DOHH2 (cell line): ENCODE data around the gene FAM153A.
"Not testable (repeated sequence)": the region's sequence is repeated elsewhere in the genome, so short reads cannot be mapped to it uniquely, and the experiment has no call there.

Experiments used
- CTCF ChIP-seq: fragments of 200-600 bp; sonication (generic); IDR thresholded peaks from one replicate; pipeline ENCODE4 v1.5.1; 2014; ENCODE audit warnings: antibody characterized with exemption, mild to moderate bottlenecking, low read depth, low read length; ENCODE audit not compliant: poor library complexity, severe bottlenecking
- EZH2phosphoT487 ChIP-seq: fragments of 200-600 bp; sonication (generic); IDR thresholded peaks from 2 replicates; pipeline ENCODE4 v1.6.1; 2017; ENCODE audit warnings: borderline replicate concordance, mild to moderate bottlenecking, antibody characterized with exemption, low read length, moderate library complexity, mixed read lengths

GRCh38 chr5:177695356-177695930 is 87.3 kb downstream of the FAM153A start:
- not testable (repeated sequence) for TF ChIP-seq CTCF, EZH2phosphoT487
